Measurements from ENCODE around the gene FXYD4.
A peak's percentile ranks its signal among the peaks of the same experiment; 100 is the strongest.
"Not testable (repeated sequence)": the region's sequence is repeated elsewhere in the genome, so short reads cannot be mapped to it uniquely, and the experiment has no call there.

The FXYD4 gene

DNA sequence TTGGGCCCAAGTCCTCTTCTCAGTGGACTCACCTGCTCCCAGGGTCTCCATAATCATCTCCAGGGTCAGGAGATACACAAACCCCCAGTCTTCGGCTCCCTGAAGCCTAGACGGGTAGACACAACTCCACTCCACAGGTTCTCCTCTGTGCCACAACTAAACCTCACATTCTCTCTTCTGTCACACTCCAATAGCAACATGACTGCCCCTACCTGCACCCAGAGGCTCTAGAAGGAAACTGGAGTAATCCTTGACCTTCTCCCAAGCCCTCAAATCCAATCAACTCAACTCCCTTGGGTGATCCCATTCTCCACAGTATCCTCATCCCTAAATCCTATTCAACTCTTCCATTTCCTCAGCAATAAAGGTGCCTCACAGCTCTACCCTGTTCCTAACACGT, 21.3 kb downstream of the FXYD4 start:
- Histone ChIP-seq H3K79me2 (ENCODE audit: insufficient read depth, low read length) (peaks cover 98% of the 10 kb centered on the region), H3K9me3 (ENCODE audit: insufficient read depth, low read depth, low read length) (no peaks in the 10 kb centered on the region), H4K20me1 (ENCODE audit: insufficient read depth, low read length, poor library complexity, severe bottlenecking) (peaks cover 92% of the 10 kb centered on the region), H3K4me2 (ENCODE audit: low read depth, low read length, poor library complexity, severe bottlenecking) (peak overlapping the region; percentile 93), H3K9ac (ENCODE audit: low read depth, low read length, poor library complexity, severe bottlenecking) (peak overlapping the region; percentile 33), H3F3A (ENCODE audit: low read depth) (no peaks in the 10 kb centered on the region), H3K9me2 (replicated peaks; ENCODE audit: low read depth, low read length) (no peaks in the 10 kb centered on the region), H3K4me3 (ENCODE audit: low read length, poor library complexity, severe bottlenecking) (peak overlapping the region; percentile 12), H3K4me1 (ENCODE audit: insufficient read depth, low read length, poor library complexity, severe bottlenecking) (peaks cover 47% of the 10 kb centered on the region), H3K36me3 (ENCODE audit: insufficient read depth, low read length) (peaks cover 78% of the 10 kb centered on the region), H3K27me3 (ENCODE audit: insufficient read depth, low read length, poor library complexity, severe bottlenecking) (no peaks in the 10 kb centered on the region), H2AFZ (ENCODE audit: low read length) (no peak overlapping the region)
- TF ChIP-seq EZH2phosphoT487 (IDR thresholded peaks at IDR 0.05; ENCODE audit: borderline replicate concordance) = no peak
- TF ChIP-seq, protein P1, sequence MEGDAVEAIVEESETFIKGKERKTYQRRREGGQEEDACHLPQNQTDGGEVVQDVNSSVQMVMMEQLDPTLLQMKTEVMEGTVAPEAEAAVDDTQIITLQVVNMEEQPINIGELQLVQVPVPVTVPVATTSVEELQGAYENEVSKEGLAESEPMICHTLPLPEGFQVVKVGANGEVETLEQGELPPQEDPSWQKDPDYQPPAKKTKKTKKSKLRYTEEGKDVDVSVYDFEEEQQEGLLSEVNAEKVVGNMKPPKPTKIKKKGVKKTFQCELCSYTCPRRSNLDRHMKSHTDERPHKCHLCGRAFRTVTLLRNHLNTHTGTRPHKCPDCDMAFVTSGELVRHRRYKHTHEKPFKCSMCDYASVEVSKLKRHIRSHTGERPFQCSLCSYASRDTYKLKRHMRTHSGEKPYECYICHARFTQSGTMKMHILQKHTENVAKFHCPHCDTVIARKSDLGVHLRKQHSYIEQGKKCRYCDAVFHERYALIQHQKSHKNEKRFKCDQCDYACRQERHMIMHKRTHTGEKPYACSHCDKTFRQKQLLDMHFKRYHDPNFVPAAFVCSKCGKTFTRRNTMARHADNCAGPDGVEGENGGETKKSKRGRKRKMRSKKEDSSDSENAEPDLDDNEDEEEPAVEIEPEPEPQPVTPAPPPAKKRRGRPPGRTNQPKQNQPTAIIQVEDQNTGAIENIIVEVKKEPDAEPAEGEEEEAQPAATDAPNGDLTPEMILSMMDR (conservative IDR thresholded peaks at IDR 0.05; ENCODE audit: low read length) = no peak

DNA sequence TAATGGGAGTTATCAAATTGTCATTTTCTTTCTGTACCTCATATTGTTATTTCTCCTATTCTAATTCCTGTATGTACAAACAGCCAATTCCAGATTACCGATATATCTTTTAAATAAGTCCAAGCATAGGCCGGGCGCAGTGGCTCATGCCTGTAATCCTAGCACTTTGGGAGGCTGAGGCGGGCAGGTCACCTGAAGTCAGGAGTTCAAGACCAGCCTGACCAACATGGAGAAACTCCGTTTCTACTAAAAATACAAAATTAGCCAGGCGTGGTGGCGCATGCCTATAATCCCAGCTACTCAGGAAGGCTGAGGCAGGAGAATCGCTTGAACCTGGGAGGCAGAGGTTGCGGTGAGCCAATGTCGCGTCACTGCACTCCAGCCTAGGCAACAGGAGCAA, 21.8 kb downstream of the FXYD4 start:
- Histone ChIP-seq H3K4me1 (ENCODE audit: insufficient read depth, low read length, poor library complexity, severe bottlenecking) (peaks cover 52% of the 10 kb centered on the region), H3K4me2 (ENCODE audit: low read depth, low read length, poor library complexity, severe bottlenecking) (peak overlapping the region; percentile 93), H3K36me3 (ENCODE audit: insufficient read depth, low read length) (peaks cover 73% of the 10 kb centered on the region), H4K20me1 (ENCODE audit: insufficient read depth, low read length, poor library complexity, severe bottlenecking) (peaks cover 92% of the 10 kb centered on the region), H3K79me2 (ENCODE audit: insufficient read depth, low read length) (peaks cover 98% of the 10 kb centered on the region), H3K9ac (ENCODE audit: low read depth, low read length, poor library complexity, severe bottlenecking) (peak overlapping the region; percentile 33), H3K4me3 (ENCODE audit: low read length, poor library complexity, severe bottlenecking) (peak overlapping the region; percentile 89)
- not testable (repeated sequence) for H2AFZ ChIP-seq (ENCODE audit: low read length); H3F3A ChIP-seq (ENCODE audit: low read depth); H3K9me2 ChIP-seq (replicated peaks; ENCODE audit: low read depth, low read length); H3K9me3 ChIP-seq (ENCODE audit: insufficient read depth, low read depth, low read length); H3K27me3 ChIP-seq (ENCODE audit: insufficient read depth, low read length, poor library complexity, severe bottlenecking)

DNA sequence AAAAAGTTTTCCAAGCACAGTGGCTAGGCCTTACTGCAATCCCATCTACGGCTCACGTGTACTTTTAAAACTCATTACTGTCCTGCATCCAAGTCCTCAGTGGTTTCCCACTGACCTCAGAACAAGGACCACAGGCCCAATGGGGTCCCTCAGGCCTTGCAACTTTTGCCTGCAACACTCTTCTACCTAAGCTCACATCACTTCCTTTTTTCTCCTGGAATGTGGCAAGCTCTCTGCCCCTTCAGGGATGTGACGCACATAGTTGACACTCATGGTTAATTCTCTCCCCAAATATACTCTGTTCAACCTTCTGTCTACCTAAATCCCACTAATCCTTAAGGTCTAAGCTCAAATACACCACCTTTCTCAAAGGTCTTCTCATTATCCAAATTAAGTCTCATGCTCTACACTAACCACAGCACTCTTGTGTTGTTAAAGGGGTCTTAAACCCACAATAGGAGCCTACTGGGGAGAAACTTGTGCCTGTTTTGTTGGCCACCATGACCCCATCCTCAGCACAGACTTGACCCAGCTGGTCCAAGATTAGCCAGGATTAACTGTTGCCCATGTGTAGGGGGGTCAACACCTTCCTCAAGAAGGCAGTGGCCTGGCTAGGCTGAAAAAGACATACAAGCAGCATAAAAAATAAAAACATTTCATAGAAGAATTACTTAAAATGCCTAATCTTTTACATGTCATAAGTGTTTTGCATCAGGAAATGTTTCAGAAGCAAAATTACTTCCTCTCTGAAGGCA, 22.3 kb downstream of the FXYD4 start:
- Histone ChIP-seq H3K79me2 (ENCODE audit: insufficient read depth, low read length) (peaks cover 98% of the 10 kb centered on the region), H3K9ac (ENCODE audit: low read depth, low read length, poor library complexity, severe bottlenecking) (peak overlapping the region; percentile 97), H3K27me3 (ENCODE audit: insufficient read depth, low read length, poor library complexity, severe bottlenecking) (no peaks in the 10 kb centered on the region), H4K20me1 (ENCODE audit: insufficient read depth, low read length, poor library complexity, severe bottlenecking) (peaks cover 91% of the 10 kb centered on the region), H3K4me2 (ENCODE audit: low read depth, low read length, poor library complexity, severe bottlenecking) (peak overlapping the region; percentile 93), H3K9me3 (ENCODE audit: insufficient read depth, low read depth, low read length) (no peaks in the 10 kb centered on the region), H3K4me1 (ENCODE audit: insufficient read depth, low read length, poor library complexity, severe bottlenecking) (peaks cover 58% of the 10 kb centered on the region), H3F3A (ENCODE audit: low read depth) (0 out of 2 replicates have a peak, but pooled peaks cover 2% of the 10 kb centered on the region), H2AFZ (ENCODE audit: low read length) (no peak overlapping the region), H3K9me2 (replicated peaks; ENCODE audit: low read depth, low read length) (no peaks in the 10 kb centered on the region), H3K4me3 (ENCODE audit: low read length, poor library complexity, severe bottlenecking) (peak overlapping the region; percentile 89), H3K36me3 (ENCODE audit: insufficient read depth, low read length) (peaks cover 70% of the 10 kb centered on the region)
- TF ChIP-seq EZH2phosphoT487 (IDR thresholded peaks at IDR 0.05; ENCODE audit: borderline replicate concordance) = no peak
- TF ChIP-seq, protein P1 (conservative IDR thresholded peaks at IDR 0.05; ENCODE audit: low read length) = no peak

DNA sequence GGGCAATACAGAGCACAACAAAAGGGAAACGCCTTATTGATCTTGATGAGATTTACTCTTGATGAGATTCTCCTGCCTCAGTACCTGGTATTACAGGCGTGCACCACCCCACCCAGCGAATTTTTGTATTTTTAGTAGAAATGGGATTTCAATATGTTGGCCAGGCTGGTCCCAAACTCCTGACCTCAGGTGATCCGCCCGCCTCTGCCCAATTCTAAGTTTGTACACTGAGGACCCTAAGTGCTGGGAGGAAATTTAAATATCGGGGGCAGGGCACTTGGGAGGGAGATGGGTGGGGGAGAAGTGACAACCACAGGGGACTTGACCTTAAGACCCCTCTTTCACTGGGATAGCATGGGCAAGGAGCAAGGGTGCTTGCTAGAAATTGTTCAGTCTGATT, 23.4 kb downstream of the FXYD4 start:
- Histone ChIP-seq H3K9ac (ENCODE audit: low read depth, low read length, poor library complexity, severe bottlenecking) (peak overlapping the region; percentile 97), H3K36me3 (ENCODE audit: insufficient read depth, low read length) (peaks cover 67% of the 10 kb centered on the region), H3K4me2 (ENCODE audit: low read depth, low read length, poor library complexity, severe bottlenecking) (peak overlapping the region; percentile 93), H3K4me3 (ENCODE audit: low read length, poor library complexity, severe bottlenecking) (peak overlapping the region; percentile 89), H3K4me1 (ENCODE audit: insufficient read depth, low read length, poor library complexity, severe bottlenecking) (peaks cover 62% of the 10 kb centered on the region), H3K9me3 (ENCODE audit: insufficient read depth, low read depth, low read length) (no peaks in the 10 kb centered on the region), H3K79me2 (ENCODE audit: insufficient read depth, low read length) (peaks cover 98% of the 10 kb centered on the region), H3K27me3 (ENCODE audit: insufficient read depth, low read length, poor library complexity, severe bottlenecking) (no peaks in the 10 kb centered on the region), H2AFZ (ENCODE audit: low read length) (no peak overlapping the region), H4K20me1 (ENCODE audit: insufficient read depth, low read length, poor library complexity, severe bottlenecking) (peaks cover 91% of the 10 kb centered on the region), H3F3A (ENCODE audit: low read depth) (0 out of 2 replicates have a peak, but pooled peaks cover 3% of the 10 kb centered on the region), H3K9me2 (replicated peaks; ENCODE audit: low read depth, low read length) (no peaks in the 10 kb centered on the region)
- TF ChIP-seq, protein P1 (conservative IDR thresholded peaks at IDR 0.05; ENCODE audit: low read length) = no peak
- TF ChIP-seq EZH2phosphoT487 (IDR thresholded peaks at IDR 0.05; ENCODE audit: borderline replicate concordance) = no peak
